ENCODE measurements around the gene HECTD1. TPM values are rescaled to one million over a fixed set of nuclear protein-coding genes. Genes with fewer than 3 reads are reported as not detected.
A peak's percentile ranks its signal among the peaks of the same experiment; 100 is the strongest.

Gene HECTD1
- polyA plus RNA-seq, 1 of the 3 experiments (the other 2 are of a cell fraction), result 43.2 TPM

- CTCF ChIA-PET, result no interaction called here
- no peak overlapping the region for H3K9ac ChIP-seq
- no peaks in the 10 kb centered on the region for H3K9me3 ChIP-seq
- H3K9me2 ChIP-seq, result no peaks in the 10 kb centered on the region
- peaks cover 18 to 74% of the 10 kb centered on the region in 2 experiments for H3K36me3 ChIP-seq (replicated peaks in 1 of 2; ENCODE audit: control insufficient read depth in 1 of 2, insufficient read depth in 2 of 2, low read length in 1 of 2)
- H2AFZ ChIP-seq (ENCODE audit: low read depth), result no peak overlapping the region
- POLR2A ChIA-PET, result no interaction called here
- H3K79me2 ChIP-seq (ENCODE audit: insufficient read depth), result peaks cover 25% of the 10 kb centered on the region; the same call in 1 of the 2 replicates
- TF ChIP-seq, protein P1, sequence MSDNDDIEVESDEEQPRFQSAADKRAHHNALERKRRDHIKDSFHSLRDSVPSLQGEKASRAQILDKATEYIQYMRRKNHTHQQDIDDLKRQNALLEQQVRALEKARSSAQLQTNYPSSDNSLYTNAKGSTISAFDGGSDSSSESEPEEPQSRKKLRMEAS (IDR thresholded peaks at IDR 0.05; ENCODE audit: low read depth), result no peak
- TF ChIP-seq NRF1 (IDR thresholded peaks at IDR 0.05; ENCODE audit: low read depth, low read length) (no peak), USF1 (IDR thresholded peaks at IDR 0.05; ENCODE audit: borderline replicate concordance, low read depth) (no peak), RFX5 (IDR thresholded peaks at IDR 0.05; ENCODE audit: low read length) (no peak), MXI1 (IDR thresholded peaks at IDR 0.05; ENCODE audit: low read depth, low read length) (no peak), TEAD4 (IDR thresholded peaks at IDR 0.05; ENCODE audit: borderline replicate concordance, insufficient read depth) (no peak), GATA2 (CRISPR knock-in tag; IDR thresholded peaks at IDR 0.05) (no peak), TAF1 (IDR thresholded peaks at IDR 0.05; ENCODE audit: borderline replicate concordance, low read depth, low read length) (no peak), POLR2AphosphoS5 (IDR thresholded peaks at IDR 0.05; ENCODE audit: low read depth, low read length) (no peak), EP300 (IDR thresholded peaks at IDR 0.05; ENCODE audit: borderline replicate concordance in 1 of 2, low read depth in 1 of 2, low read length in 1 of 2) (no peak)
- TF ChIP-seq, protein P2, sequence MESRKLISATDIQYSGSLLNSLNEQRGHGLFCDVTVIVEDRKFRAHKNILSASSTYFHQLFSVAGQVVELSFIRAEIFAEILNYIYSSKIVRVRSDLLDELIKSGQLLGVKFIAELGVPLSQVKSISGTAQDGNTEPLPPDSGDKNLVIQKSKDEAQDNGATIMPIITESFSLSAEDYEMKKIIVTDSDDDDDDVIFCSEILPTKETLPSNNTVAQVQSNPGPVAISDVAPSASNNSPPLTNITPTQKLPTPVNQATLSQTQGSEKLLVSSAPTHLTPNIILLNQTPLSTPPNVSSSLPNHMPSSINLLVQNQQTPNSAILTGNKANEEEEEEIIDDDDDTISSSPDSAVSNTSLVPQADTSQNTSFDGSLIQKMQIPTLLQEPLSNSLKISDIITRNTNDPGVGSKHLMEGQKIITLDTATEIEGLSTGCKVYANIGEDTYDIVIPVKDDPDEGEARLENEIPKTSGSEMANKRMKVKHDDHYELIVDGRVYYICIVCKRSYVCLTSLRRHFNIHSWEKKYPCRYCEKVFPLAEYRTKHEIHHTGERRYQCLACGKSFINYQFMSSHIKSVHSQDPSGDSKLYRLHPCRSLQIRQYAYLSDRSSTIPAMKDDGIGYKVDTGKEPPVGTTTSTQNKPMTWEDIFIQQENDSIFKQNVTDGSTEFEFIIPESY (IDR thresholded peaks at IDR 0.05; ENCODE audit: borderline replicate concordance, low read depth), result no peak
- TF ChIP-seq, protein P3, sequence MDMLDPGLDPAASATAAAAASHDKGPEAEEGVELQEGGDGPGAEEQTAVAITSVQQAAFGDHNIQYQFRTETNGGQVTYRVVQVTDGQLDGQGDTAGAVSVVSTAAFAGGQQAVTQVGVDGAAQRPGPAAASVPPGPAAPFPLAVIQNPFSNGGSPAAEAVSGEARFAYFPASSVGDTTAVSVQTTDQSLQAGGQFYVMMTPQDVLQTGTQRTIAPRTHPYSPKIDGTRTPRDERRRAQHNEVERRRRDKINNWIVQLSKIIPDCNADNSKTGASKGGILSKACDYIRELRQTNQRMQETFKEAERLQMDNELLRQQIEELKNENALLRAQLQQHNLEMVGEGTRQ (IDR thresholded peaks at IDR 0.05; ENCODE audit: borderline replicate concordance, low read depth, low read length), result no peak
- TF ChIP-seq, protein P4, sequence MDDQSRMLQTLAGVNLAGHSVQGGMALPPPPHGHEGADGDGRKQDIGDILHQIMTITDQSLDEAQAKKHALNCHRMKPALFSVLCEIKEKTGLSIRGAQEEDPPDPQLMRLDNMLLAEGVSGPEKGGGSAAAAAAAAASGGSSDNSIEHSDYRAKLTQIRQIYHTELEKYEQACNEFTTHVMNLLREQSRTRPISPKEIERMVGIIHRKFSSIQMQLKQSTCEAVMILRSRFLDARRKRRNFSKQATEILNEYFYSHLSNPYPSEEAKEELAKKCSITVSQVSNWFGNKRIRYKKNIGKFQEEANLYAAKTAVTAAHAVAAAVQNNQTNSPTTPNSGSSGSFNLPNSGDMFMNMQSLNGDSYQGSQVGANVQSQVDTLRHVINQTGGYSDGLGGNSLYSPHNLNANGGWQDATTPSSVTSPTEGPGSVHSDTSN (IDR thresholded peaks at IDR 0.05), result no peak
- TF ChIP-seq, protein P5, sequence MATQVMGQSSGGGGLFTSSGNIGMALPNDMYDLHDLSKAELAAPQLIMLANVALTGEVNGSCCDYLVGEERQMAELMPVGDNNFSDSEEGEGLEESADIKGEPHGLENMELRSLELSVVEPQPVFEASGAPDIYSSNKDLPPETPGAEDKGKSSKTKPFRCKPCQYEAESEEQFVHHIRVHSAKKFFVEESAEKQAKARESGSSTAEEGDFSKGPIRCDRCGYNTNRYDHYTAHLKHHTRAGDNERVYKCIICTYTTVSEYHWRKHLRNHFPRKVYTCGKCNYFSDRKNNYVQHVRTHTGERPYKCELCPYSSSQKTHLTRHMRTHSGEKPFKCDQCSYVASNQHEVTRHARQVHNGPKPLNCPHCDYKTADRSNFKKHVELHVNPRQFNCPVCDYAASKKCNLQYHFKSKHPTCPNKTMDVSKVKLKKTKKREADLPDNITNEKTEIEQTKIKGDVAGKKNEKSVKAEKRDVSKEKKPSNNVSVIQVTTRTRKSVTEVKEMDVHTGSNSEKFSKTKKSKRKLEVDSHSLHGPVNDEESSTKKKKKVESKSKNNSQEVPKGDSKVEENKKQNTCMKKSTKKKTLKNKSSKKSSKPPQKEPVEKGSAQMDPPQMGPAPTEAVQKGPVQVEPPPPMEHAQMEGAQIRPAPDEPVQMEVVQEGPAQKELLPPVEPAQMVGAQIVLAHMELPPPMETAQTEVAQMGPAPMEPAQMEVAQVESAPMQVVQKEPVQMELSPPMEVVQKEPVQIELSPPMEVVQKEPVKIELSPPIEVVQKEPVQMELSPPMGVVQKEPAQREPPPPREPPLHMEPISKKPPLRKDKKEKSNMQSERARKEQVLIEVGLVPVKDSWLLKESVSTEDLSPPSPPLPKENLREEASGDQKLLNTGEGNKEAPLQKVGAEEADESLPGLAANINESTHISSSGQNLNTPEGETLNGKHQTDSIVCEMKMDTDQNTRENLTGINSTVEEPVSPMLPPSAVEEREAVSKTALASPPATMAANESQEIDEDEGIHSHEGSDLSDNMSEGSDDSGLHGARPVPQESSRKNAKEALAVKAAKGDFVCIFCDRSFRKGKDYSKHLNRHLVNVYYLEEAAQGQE (IDR thresholded peaks at IDR 0.05; ENCODE audit: low read depth, low read length), result no peak
- H3K4me2 ChIP-seq, result no peak overlapping the region
- 0 out of 4 replicates have a peak overlapping the region, but pooled peaks of 1 of the 2 experiments have one; percentile 4 for H3K27ac ChIP-seq (ENCODE audit: low read depth in 2 of 2, low read length in 1 of 2)
- peaks cover 27% of the 10 kb centered on the region for H3F3A ChIP-seq (replicated peaks; ENCODE audit: insufficient read depth)
- 86% methylated on average over 4 of the region's 4 CpGs for WGBS (ENCODE audit: low lambda C conversion rate)
- H3K27me3 ChIP-seq (ENCODE audit: insufficient read depth), result no peaks in the 10 kb centered on the region
- H3K4me1 ChIP-seq (ENCODE audit: control insufficient read depth in 1 of 2, insufficient read depth in 2 of 2, low read depth in 1 of 2, low read length in 1 of 2), result peaks cover 0 to 10% of the 10 kb centered on the region in 2 experiments; a peak in 1 of 4 replicates
- H3K4me3 ChIP-seq (ENCODE audit: low read depth in 2 of 2, low read length in 1 of 2), result no peak overlapping the region
- DNase-seq, result no peak
- H4K20me1 ChIP-seq (ENCODE audit: insufficient read depth), result peaks cover 5% of the 10 kb centered on the region; the same call in 1 of the 2 replicates
Measured at GRCh38 chr14:31164115-31164514, 43.5 kb downstream of the HECTD1 start.
